ENCODE measurements around the gene TRPM2. TPM values are rescaled to one million over a fixed set of nuclear protein-coding genes. Genes with fewer than 3 reads are reported as not detected.

Gene TRPM2
- total RNA-seq, 4 donors from 2014 or later = 1.1 to 27.2 (median 3.3) TPM

GRCh38 chr21:44377922-44378645 is 24.7 kb downstream of the TRPM2 start:
- Histone ChIP-seq H3K4me3 (no peak overlapping the region), H3K27me3 (no peaks in the 10 kb centered on the region), H3K4me1 (peaks cover 0 to 13% (median 5%) of the 10 kb centered on the region in 4 donors), H3K27ac (no peak overlapping the region), H3K9me3 (no peaks in the 10 kb centered on the region), H3K36me3 (no peaks in the 10 kb centered on the region)
- TF ChIP-seq CTCF (IDR thresholded peaks at IDR 0.05) (no peak), POLR2A (IDR thresholded peaks at IDR 0.05) (no peak)
- peak in 1 of 3 donors; percentile 17 for DNase-seq

GRCh38 chr21:44378646-44379514 is 25.5 kb downstream of the TRPM2 start:
- peak in 1 of 3 donors; percentile 25 for DNase-seq
- no peak for TF ChIP-seq POLR2A (IDR thresholded peaks at IDR 0.05)
- H3K36me3 ChIP-seq = no peaks in the 10 kb centered on the region
- H3K4me1 ChIP-seq = peaks cover 0 to 13% (median 5%) of the 10 kb centered on the region in 4 donors
- no peaks in the 10 kb centered on the region for H3K27me3 ChIP-seq
- H3K4me3 ChIP-seq = no peak overlapping the region
- no peak overlapping the region for H3K27ac ChIP-seq
- H3K9me3 ChIP-seq = no peaks in the 10 kb centered on the region

GRCh38 chr21:44379515-44379848 is 26.1 kb downstream of the TRPM2 start:
- no peaks in the 10 kb centered on the region for H3K9me3 ChIP-seq
- H3K4me1 ChIP-seq = peaks cover 0 to 13% (median 5%) of the 10 kb centered on the region in 4 donors
- peak in 1 of 3 donors; percentile 40 for DNase-seq
- H3K36me3 ChIP-seq = no peaks in the 10 kb centered on the region
- TF ChIP-seq CTCF (IDR thresholded peaks at IDR 0.05) = no peak
- no peak for TF ChIP-seq POLR2A (IDR thresholded peaks at IDR 0.05)
- H3K4me3 ChIP-seq = no peak overlapping the region
- no peak overlapping the region for H3K27ac ChIP-seq
- no peaks in the 10 kb centered on the region for H3K27me3 ChIP-seq

GRCh38 chr21:44379991-44380865 is 26.8 kb downstream of the TRPM2 start:
- Histone ChIP-seq H3K4me1 (peaks cover 0 to 6% (median 3%) of the 10 kb centered on the region in 4 donors), H3K27me3 (no peaks in the 10 kb centered on the region), H3K9me3 (peaks cover 0 to 4% (median 0%) of the 10 kb centered on the region in 4 donors), H3K27ac (no peak overlapping the region), H3K4me3 (no peak overlapping the region), H3K36me3 (no peaks in the 10 kb centered on the region)
- DNase-seq = peak in 1 of 3 donors; percentile 27
- no peak for TF ChIP-seq CTCF (IDR thresholded peaks at IDR 0.05)
- no peak for TF ChIP-seq POLR2A (IDR thresholded peaks at IDR 0.05)

- H3K27ac ChIP-seq = no peak overlapping the region
- H3K9me3 ChIP-seq = peaks cover 0 to 10% (median 0%) of the 10 kb centered on the region in 4 donors
- H3K4me3 ChIP-seq = no peak overlapping the region
- TF ChIP-seq CTCF (IDR thresholded peaks at IDR 0.05) (no peak), POLR2A (IDR thresholded peaks at IDR 0.05) (no peak)
- H3K27me3 ChIP-seq = no peaks in the 10 kb centered on the region
- H3K4me1 ChIP-seq = peaks cover 0 to under 1% (median 0%) of the 10 kb centered on the region in 4 donors
- peak in 1 of 3 donors; percentile 37 for DNase-seq
- H3K36me3 ChIP-seq = no peaks in the 10 kb centered on the region
Measured at GRCh38 chr21:44380876-44381275, 27.5 kb downstream of the TRPM2 start.

Measured in Peyer's patch (tissue), 4 donors.